Stomach (tissue), 4 donors: ENCODE data around the gene LVRN.

ENCODE experiments used
- EP300 ChIP-seq: sonication (generic); formaldehyde crosslinking; IDR thresholded peaks from one replicate; pipeline ENCODE4 v1.6.1; 2017; ENCODE audit warnings: antibody characterized with exemption
- POLR2A ChIP-seq, 4 donors: fragments of 450-650 bp; IDR thresholded peaks; one replicate each; pipeline ENCODE4 v1.6.1; 2016; ENCODE audit warnings: antibody characterized with exemption in 4 of 4, control low read depth in 2 of 4, mild to moderate bottlenecking in 1 of 4, moderate library complexity in 1 of 4
- TF ChIP-seq, protein P1 (sequence below), 7 experiments: fragments of 450-650 bp in 4 of 7; fragments of 200-600 bp in 3 of 7; sonication (generic) in 3 of 7; IDR thresholded peaks; one replicate each; pipeline ENCODE4 v1.5.1; 2016 to 2019; ENCODE audit warnings: antibody characterized with exemption in 7 of 7, control low read depth in 2 of 7, mild to moderate bottlenecking in 1 of 7

- TF ChIP-seq EP300 (no peak), POLR2A (IDR thresholded peaks at IDR 0.05) (no peak)
- TF ChIP-seq, protein P1, sequence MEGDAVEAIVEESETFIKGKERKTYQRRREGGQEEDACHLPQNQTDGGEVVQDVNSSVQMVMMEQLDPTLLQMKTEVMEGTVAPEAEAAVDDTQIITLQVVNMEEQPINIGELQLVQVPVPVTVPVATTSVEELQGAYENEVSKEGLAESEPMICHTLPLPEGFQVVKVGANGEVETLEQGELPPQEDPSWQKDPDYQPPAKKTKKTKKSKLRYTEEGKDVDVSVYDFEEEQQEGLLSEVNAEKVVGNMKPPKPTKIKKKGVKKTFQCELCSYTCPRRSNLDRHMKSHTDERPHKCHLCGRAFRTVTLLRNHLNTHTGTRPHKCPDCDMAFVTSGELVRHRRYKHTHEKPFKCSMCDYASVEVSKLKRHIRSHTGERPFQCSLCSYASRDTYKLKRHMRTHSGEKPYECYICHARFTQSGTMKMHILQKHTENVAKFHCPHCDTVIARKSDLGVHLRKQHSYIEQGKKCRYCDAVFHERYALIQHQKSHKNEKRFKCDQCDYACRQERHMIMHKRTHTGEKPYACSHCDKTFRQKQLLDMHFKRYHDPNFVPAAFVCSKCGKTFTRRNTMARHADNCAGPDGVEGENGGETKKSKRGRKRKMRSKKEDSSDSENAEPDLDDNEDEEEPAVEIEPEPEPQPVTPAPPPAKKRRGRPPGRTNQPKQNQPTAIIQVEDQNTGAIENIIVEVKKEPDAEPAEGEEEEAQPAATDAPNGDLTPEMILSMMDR (IDR thresholded peaks at IDR 0.05), result no peak
These were observed 76.5 kb downstream of the LVRN start for GRCh38 chr5:116038817-116039216.
